Mesendoderm (in vitro differentiated cells): ENCODE measurements around the gene PTPRM.

ENCODE experiments used
- DNase-seq: peaks from one replicate; pipeline ENCODE4 v3.0.0; 2013
- H2AK5ac ChIP-seq: 2 replicates; pipeline ENCODE4 v1.6.1; 2013; ENCODE audit warnings: low read length, inconsistent platforms
- H2BK120ac ChIP-seq: 2 replicates; pipeline ENCODE4 v1.6.1; 2013; ENCODE audit warnings: low read depth, mild to moderate bottlenecking, low read length, moderate library complexity, mixed read lengths
- H2BK15ac ChIP-seq: replicated peaks from 2 replicates; pipeline ENCODE4 v1.6.1; 2013; ENCODE audit warnings: low read depth, mild to moderate bottlenecking, moderate library complexity
- H2BK5ac ChIP-seq: 2 replicates; pipeline ENCODE4 v1.6.1; 2013; ENCODE audit warnings: low read length, inconsistent platforms
- H3K18ac ChIP-seq: 2 replicates; pipeline ENCODE4 v1.6.1; 2013; ENCODE audit warnings: mild to moderate bottlenecking, low read length, mixed read lengths
- H3K23ac ChIP-seq: one replicate; pipeline ENCODE4 v1.6.1; 2013; ENCODE audit warnings: low read length
- H3K27ac ChIP-seq: 2 replicates; pipeline ENCODE4 v1.5.1; 2013; ENCODE audit warnings: low read depth, mild to moderate bottlenecking, inconsistent platforms, low read length, moderate library complexity
- H3K27me3 ChIP-seq: 2 replicates; pipeline ENCODE4 v1.6.1; 2013; ENCODE audit warnings: low read length, control low read depth, mild to moderate bottlenecking, inconsistent platforms; ENCODE audit not compliant: insufficient read depth, poor library complexity
- H3K36me3 ChIP-seq: 2 replicates; pipeline ENCODE4 v1.6.1; 2013; ENCODE audit warnings: low read length, inconsistent platforms; ENCODE audit not compliant: control insufficient read depth, insufficient read depth
- H3K4ac ChIP-seq: one replicate; pipeline ENCODE4 v1.6.1; 2013; ENCODE audit warnings: low read depth, mild to moderate bottlenecking, low read length, moderate library complexity
- H3K4me1 ChIP-seq: 2 replicates; pipeline ENCODE4 v1.6.1; 2013; ENCODE audit warnings: low read depth, low read length, inconsistent platforms; ENCODE audit not compliant: control insufficient read depth
- H3K4me2 ChIP-seq: 2 replicates; pipeline ENCODE4 v1.6.1; 2013; ENCODE audit warnings: low read length
- H3K4me3 ChIP-seq: 2 replicates; pipeline ENCODE4 v1.5.1; 2013; ENCODE audit warnings: mild to moderate bottlenecking, low read length
- H3K56ac ChIP-seq: one replicate; pipeline ENCODE4 v1.6.1; 2013; ENCODE audit warnings: low read length
- H3K79me1 ChIP-seq: 2 replicates; pipeline ENCODE4 v1.6.1; 2013; ENCODE audit warnings: low read length, inconsistent platforms
- H3K79me2 ChIP-seq: 2 replicates; pipeline ENCODE4 v1.6.1; 2013; ENCODE audit warnings: mild to moderate bottlenecking, low read length; ENCODE audit not compliant: control insufficient read depth, insufficient read depth
- H3K9ac ChIP-seq: 2 replicates; pipeline ENCODE4 v1.6.1; 2013; ENCODE audit warnings: low read length, inconsistent platforms
- H4K5ac ChIP-seq: one replicate; pipeline ENCODE4 v1.6.1; 2013; ENCODE audit warnings: low read length
- H4K8ac ChIP-seq: one replicate; pipeline ENCODE4 v1.6.1; 2013; ENCODE audit warnings: low read depth, mild to moderate bottlenecking, control low read depth, low read length, moderate library complexity
- WGBS: extraction: QIAGEN DNeasy Blood & Tissue Kit; methylation state at CpG from one replicate; pipeline ENCODE4 v1.1.7; 2013; ENCODE audit warnings: low lambda C conversion rate, missing lambda C conversion rate; ENCODE audit not compliant: insufficient coverage; ENCODE audit errors: extremely low coverage; 5-methylcytosine and 5-hydroxymethylcytosine counted together

PTPRM gene

GRCh38 chr18:7817575-7818230 lies 250.6 kb downstream of the PTPRM start:
- Histone ChIP-seq H4K5ac (no peak overlapping the region), H3K4me2 (no peak overlapping the region), H2AK5ac (no peak overlapping the region), H3K23ac (no peak overlapping the region), H3K56ac (no peak overlapping the region), H2BK5ac (no peak overlapping the region), H3K4me3 (no peak overlapping the region), H2BK120ac (no peak overlapping the region), H3K4me1 (peaks cover 4% of the 10 kb centered on the region), H3K4ac (no peak overlapping the region), H3K18ac (no peak overlapping the region), H3K79me2 (no peaks in the 10 kb centered on the region), H3K27me3 (no peaks in the 10 kb centered on the region), H2BK15ac (no peak overlapping the region), H3K27ac (no peak overlapping the region), H4K8ac (no peak overlapping the region), H3K36me3 (no peaks in the 10 kb centered on the region), H3K79me1 (no peaks in the 10 kb centered on the region), H3K9ac (no peak overlapping the region)
- no CpG with 5 or more reads among the region's 8 CpGs for WGBS
- DNase-seq, result no peak

GRCh38 chr18:7821784-7822183 lies 254.7 kb downstream of the PTPRM start:
- 100% methylated on average over 1 of the region's 1 CpG for WGBS
- Histone ChIP-seq H2AK5ac (no peak overlapping the region), H3K79me2 (no peaks in the 10 kb centered on the region), H3K36me3 (no peaks in the 10 kb centered on the region), H3K79me1 (no peaks in the 10 kb centered on the region), H3K9ac (no peak overlapping the region), H2BK5ac (no peak overlapping the region), H3K27me3 (no peaks in the 10 kb centered on the region), H3K4me1 (peaks cover 5% of the 10 kb centered on the region), H4K5ac (no peak overlapping the region), H3K23ac (no peak overlapping the region), H3K4ac (no peak overlapping the region), H3K4me2 (no peak overlapping the region), H3K56ac (no peak overlapping the region), H2BK120ac (no peak overlapping the region), H3K4me3 (no peak overlapping the region), H3K18ac (no peak overlapping the region), H2BK15ac (no peak overlapping the region), H3K27ac (no peak overlapping the region), H4K8ac (no peak overlapping the region)
- no peak for DNase-seq

GRCh38 chr18:7822435-7823331 lies 255.6 kb downstream of the PTPRM start:
- no peak overlapping the region for H3K9ac ChIP-seq
- H2BK120ac ChIP-seq, result no peak overlapping the region
- H3K18ac ChIP-seq, result no peak overlapping the region
- no peak overlapping the region for H3K23ac ChIP-seq
- H4K8ac ChIP-seq, result no peak overlapping the region
- peaks cover 5% of the 10 kb centered on the region for H3K4me1 ChIP-seq
- no peak overlapping the region for H3K27ac ChIP-seq
- no peak overlapping the region for H3K4me3 ChIP-seq
- H3K56ac ChIP-seq, result no peak overlapping the region
- no peak overlapping the region for H3K4me2 ChIP-seq
- no peak for DNase-seq
- no peak overlapping the region for H4K5ac ChIP-seq
- WGBS, result no CpG with 5 or more reads among the region's 9 CpGs
- no peaks in the 10 kb centered on the region for H3K79me1 ChIP-seq
- H3K4ac ChIP-seq, result no peak overlapping the region
- no peak overlapping the region for H2BK5ac ChIP-seq
- H3K27me3 ChIP-seq, result no peaks in the 10 kb centered on the region
- H3K79me2 ChIP-seq, result no peaks in the 10 kb centered on the region
- no peak overlapping the region for H2BK15ac ChIP-seq
- H2AK5ac ChIP-seq, result no peak overlapping the region
- H3K36me3 ChIP-seq, result no peaks in the 10 kb centered on the region

GRCh38 chr18:7824970-7825369 lies 257.9 kb downstream of the PTPRM start:
- Histone ChIP-seq H3K27me3 (no peaks in the 10 kb centered on the region), H4K8ac (no peak overlapping the region), H3K4me1 (peaks cover 5% of the 10 kb centered on the region), H2BK120ac (no peak overlapping the region), H3K4me2 (no peak overlapping the region), H3K79me1 (no peaks in the 10 kb centered on the region), H3K36me3 (no peaks in the 10 kb centered on the region), H3K4ac (no peak overlapping the region), H3K9ac (no peak overlapping the region), H3K79me2 (no peaks in the 10 kb centered on the region), H3K56ac (no peak overlapping the region), H3K18ac (no peak overlapping the region), H3K23ac (no peak overlapping the region), H3K27ac (no peak overlapping the region), H2BK15ac (no peak overlapping the region), H2BK5ac (no peak overlapping the region), H3K4me3 (no peak overlapping the region), H2AK5ac (no peak overlapping the region), H4K5ac (no peak overlapping the region)
- no CpG with 5 or more reads among the region's 5 CpGs for WGBS
- DNase-seq, result no peak

GRCh38 chr18:7830468-7830867 lies 263.4 kb downstream of the PTPRM start:
- H3K36me3 ChIP-seq, result no peaks in the 10 kb centered on the region
- H4K8ac ChIP-seq, result no peak overlapping the region
- no CpG with 5 or more reads among the region's 3 CpGs for WGBS
- H3K4me3 ChIP-seq, result no peak overlapping the region
- no peak overlapping the region for H2AK5ac ChIP-seq
- no peak overlapping the region for H3K9ac ChIP-seq
- no peak overlapping the region for H3K56ac ChIP-seq
- no peak overlapping the region for H3K27ac ChIP-seq
- H3K79me1 ChIP-seq, result no peaks in the 10 kb centered on the region
- no peak overlapping the region for H2BK120ac ChIP-seq
- no peak overlapping the region for H3K23ac ChIP-seq
- H3K4me1 ChIP-seq, result no peaks in the 10 kb centered on the region
- H3K4me2 ChIP-seq, result no peak overlapping the region
- no peak overlapping the region for H2BK15ac ChIP-seq
- H3K27me3 ChIP-seq, result no peaks in the 10 kb centered on the region
- DNase-seq, result peak; percentile 50
- H3K4ac ChIP-seq, result no peak overlapping the region
- H3K18ac ChIP-seq, result no peak overlapping the region
- no peak overlapping the region for H2BK5ac ChIP-seq
- H4K5ac ChIP-seq, result no peak overlapping the region
- no peaks in the 10 kb centered on the region for H3K79me2 ChIP-seq
